Activated B cell treated with CpG ODN at 0.5 μM for 24 hours (primary cell): ENCODE measurements around the gene GTF2H1. TPM values are rescaled to one million over a fixed set of nuclear protein-coding genes. Genes with fewer than 3 reads are reported as not detected.

ENCODE experiments used
- ATAC-seq: fragments of 200-7000 bp; cut with Tn5 transposase; one replicate; pipeline ENCODE4 v1.10.0; 2021; ENCODE audit warnings: low read depth, mild to moderate bottlenecking, moderate library complexity
- CTCF ChIA-PET: fragments of 350-600 bp; sonication (Branson Sonifier 250); formaldehyde crosslinking; loops from one replicate; lab custom pipeline; 2021; ENCODE audit warnings: antibody characterized with exemption; lab: Charles Lee
- POLR2A ChIA-PET: fragments of 350-600 bp; sonication (Branson Sonifier 250); formaldehyde crosslinking; loops from one replicate; lab custom pipeline; 2021; ENCODE audit warnings: antibody characterized with exemption; lab: Charles Lee
- DNase-seq: peaks from one replicate; pipeline ENCODE4 v3.0.0; 2022
- H3K27ac Mint-ChIP-seq: one replicate; pipeline ENCODE4 v1.8.0; 2020; ENCODE audit warnings: mixed read lengths
- H3K27me3 Mint-ChIP-seq: one replicate; pipeline ENCODE4 v1.8.0; 2021; ENCODE audit warnings: mixed read lengths
- H3K36me3 Mint-ChIP-seq: one replicate; pipeline ENCODE4 v1.8.0; 2021; ENCODE audit warnings: low read depth, mixed read lengths
- H3K4me1 Mint-ChIP-seq: one replicate; pipeline ENCODE4 v1.8.0; 2021; ENCODE audit warnings: mixed read lengths
- H3K4me3 Mint-ChIP-seq: one replicate; pipeline ENCODE4 v1.8.0; 2020; ENCODE audit warnings: mild to moderate bottlenecking, mixed read lengths
- H3K9me3 Mint-ChIP-seq: one replicate; pipeline ENCODE4 v1.8.0; 2020; ENCODE audit warnings: mixed read lengths
- intact Hi-C: fragments of 100-400 bp; cut with micrococcal nuclease; formaldehyde crosslinking; loops from one replicate; pipeline ENCODE4 v1.15.1; 2024
- total RNA-seq: library from RNA; stranded (reverse); gene quantifications from 2 replicates; pipeline ENCODE4 v1.2.3, GENCODE V29; 2022
- TF ChIP-seq, protein P1 (sequence below): fragments of 200-600 bp; IDR thresholded peaks from one replicate; pipeline ENCODE4 v1.8.0; 2022; ENCODE audit warnings: antibody characterized with exemption, mild to moderate bottlenecking

The GTF2H1 gene
- total RNA-seq, 1 donor from 2014 or later = 71.5 TPM

DNA sequence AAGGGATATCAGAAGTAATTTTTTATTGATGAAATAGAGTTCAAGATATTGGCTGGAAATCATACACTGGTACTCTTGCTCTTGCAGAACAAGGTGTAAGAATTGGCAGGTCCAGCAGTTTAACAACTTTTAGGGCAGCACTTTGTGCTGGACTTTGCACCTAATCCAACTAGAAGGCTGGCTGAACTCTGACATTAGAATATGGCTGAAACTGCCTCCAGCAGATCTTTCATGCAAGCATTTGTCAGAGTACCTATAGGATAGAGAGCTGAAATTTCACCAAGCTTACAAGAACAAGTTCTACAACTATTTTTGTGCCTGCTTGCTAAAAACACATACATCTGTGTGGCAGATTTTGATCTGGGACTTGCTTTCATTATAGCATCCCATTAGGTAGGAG lies 17.6 kb upstream of the GTF2H1 start:
- no peak overlapping the region for H3K4me3 Mint-ChIP-seq
- intact Hi-C loops = no loop called here
- H3K27ac Mint-ChIP-seq = no peak overlapping the region
- TF ChIP-seq, protein P1, sequence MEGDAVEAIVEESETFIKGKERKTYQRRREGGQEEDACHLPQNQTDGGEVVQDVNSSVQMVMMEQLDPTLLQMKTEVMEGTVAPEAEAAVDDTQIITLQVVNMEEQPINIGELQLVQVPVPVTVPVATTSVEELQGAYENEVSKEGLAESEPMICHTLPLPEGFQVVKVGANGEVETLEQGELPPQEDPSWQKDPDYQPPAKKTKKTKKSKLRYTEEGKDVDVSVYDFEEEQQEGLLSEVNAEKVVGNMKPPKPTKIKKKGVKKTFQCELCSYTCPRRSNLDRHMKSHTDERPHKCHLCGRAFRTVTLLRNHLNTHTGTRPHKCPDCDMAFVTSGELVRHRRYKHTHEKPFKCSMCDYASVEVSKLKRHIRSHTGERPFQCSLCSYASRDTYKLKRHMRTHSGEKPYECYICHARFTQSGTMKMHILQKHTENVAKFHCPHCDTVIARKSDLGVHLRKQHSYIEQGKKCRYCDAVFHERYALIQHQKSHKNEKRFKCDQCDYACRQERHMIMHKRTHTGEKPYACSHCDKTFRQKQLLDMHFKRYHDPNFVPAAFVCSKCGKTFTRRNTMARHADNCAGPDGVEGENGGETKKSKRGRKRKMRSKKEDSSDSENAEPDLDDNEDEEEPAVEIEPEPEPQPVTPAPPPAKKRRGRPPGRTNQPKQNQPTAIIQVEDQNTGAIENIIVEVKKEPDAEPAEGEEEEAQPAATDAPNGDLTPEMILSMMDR = no peak
- peaks cover 88% of the 10 kb centered on the region for H3K36me3 Mint-ChIP-seq
- H3K27me3 Mint-ChIP-seq = no peaks in the 10 kb centered on the region
- no peaks in the 10 kb centered on the region for H3K9me3 Mint-ChIP-seq
- ChIA-PET CTCF (no interaction called here), POLR2A (no interaction called here)
- ATAC-seq = no peak
- peaks cover 1% of the 10 kb centered on the region for H3K4me1 Mint-ChIP-seq
- DNase-seq = no peak

DNA sequence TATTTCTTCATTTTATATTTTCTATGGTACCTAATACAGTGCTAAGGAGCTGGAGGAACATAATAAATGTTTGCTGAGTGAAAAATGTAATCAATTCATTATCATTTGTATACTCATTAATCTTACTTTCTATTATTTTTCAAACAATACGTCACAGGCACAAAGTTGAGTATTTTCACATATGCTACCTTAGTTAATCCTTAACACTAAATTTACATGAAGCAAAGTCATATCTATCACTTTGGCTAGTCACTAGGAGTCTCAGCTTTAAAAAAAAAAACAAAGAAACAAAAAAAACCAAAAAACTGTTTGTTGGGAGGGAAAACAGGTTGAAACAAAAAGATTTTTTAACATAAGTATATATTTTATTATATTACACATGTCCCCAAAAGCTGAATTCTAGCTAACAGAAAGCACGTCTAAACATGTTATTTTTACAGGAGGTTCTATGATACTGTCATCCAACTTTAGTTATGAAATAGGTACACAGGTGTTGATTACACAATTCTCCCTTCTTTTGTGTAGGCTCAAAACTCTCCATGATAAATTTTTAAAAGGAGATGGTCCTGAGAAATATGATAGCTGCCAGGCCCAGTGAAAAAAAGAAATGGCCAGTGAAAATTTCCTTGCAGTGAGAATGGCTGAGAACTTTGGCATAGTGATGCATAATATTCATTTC lies 14.8 kb upstream of the GTF2H1 start:
- CTCF ChIA-PET = no interaction called here
- no peaks in the 10 kb centered on the region for H3K27me3 Mint-ChIP-seq
- ATAC-seq (no peak), DNase-seq (no peak)
- H3K27ac Mint-ChIP-seq = no peak overlapping the region
- no peaks in the 10 kb centered on the region for H3K9me3 Mint-ChIP-seq
- intact Hi-C loops = no loop called here
- peaks cover 28% of the 10 kb centered on the region for H3K4me1 Mint-ChIP-seq
- TF ChIP-seq, protein P1 = no peak
- H3K36me3 Mint-ChIP-seq = peaks cover 83% of the 10 kb centered on the region
- POLR2A ChIA-PET = interaction anchor here (1.8 to 2.2 kb wide), 2 partner anchors 13 to 87 kb away, joined by 5 to 6 read pairs; partner anchors contain the start of gene LDHA
- no peak overlapping the region for H3K4me3 Mint-ChIP-seq

DNA sequence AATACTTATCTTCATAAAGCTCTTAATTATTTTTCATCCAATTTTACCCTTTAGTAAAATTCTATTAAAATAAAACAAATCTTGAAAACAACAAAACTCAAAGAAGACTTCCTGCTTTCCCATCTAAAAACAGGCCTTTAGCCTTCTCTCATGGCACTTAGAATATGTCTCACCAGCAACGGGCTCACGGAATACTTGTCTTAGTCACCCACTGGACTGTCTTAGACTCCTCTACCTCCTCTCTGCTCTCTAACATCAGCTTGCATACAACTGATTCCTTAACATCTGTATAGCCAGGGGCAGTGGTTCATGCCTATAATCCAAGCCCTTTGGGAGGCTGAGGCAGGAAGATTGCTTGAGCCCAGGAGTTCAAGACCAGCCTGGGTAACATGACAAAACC lies 14.1 kb upstream of the GTF2H1 start:
- TF ChIP-seq, protein P1 = no peak
- POLR2A ChIA-PET = interaction anchor here (0.6 to 2.2 kb wide), 4 partner anchors 13 to 98 kb away, joined by 3 to 6 read pairs (median 5); partner anchors contain the start of gene LDHA
- Mint-ChIP-seq H3K4me1 (peaks cover 33% of the 10 kb centered on the region), H3K9me3 (no peaks in the 10 kb centered on the region), H3K4me3 (no peak overlapping the region), H3K27ac (no peak overlapping the region), H3K27me3 (no peaks in the 10 kb centered on the region), H3K36me3 (peaks cover 83% of the 10 kb centered on the region)
- CTCF ChIA-PET = interaction anchor here (1.3 kb wide), 1 partner anchor 64 kb away, joined by 3 read pairs; no protein-coding TSS in a partner anchor
- ATAC-seq (no peak), DNase-seq (no peak)
- intact Hi-C loops = no loop called here

DNA sequence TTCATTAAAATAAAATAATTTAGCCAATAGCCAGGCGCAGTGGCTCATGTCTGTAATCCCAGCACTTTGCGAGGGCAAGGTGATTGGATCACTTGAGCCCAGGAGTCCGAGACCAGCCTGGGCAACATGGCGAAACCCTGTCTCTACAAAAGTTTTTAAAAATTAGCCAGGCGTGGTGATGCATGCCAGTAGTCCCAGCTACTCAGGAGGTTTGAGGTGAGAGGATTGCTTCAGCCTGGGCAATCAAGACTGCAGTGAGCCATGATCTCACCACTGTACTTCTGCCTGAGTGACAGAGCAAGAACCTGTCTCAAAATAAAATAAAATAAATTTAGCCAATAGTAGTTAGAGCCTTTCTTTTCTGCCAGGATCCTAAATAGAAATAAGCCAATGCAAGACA lies 12.7 kb upstream of the GTF2H1 start:
- DNase-seq (no peak), ATAC-seq (no peak)
- CTCF ChIA-PET = no interaction called here
- Mint-ChIP-seq H3K27me3 (no peaks in the 10 kb centered on the region), H3K27ac (peak overlapping the region; percentile 53), H3K4me1 (peaks cover 36% of the 10 kb centered on the region), H3K4me3 (no peak overlapping the region), H3K36me3 (peaks cover 77% of the 10 kb centered on the region), H3K9me3 (no peaks in the 10 kb centered on the region)
- intact Hi-C loops = no loop called here
- POLR2A ChIA-PET = interaction anchor here (2.0 to 4.7 kb wide), 2 partner anchors 13 to 27 kb away, joined by 13 to 47 read pairs; partner anchors contain the start of genes GTF2H1 and HPS5
- TF ChIP-seq, protein P1 = no peak

DNA sequence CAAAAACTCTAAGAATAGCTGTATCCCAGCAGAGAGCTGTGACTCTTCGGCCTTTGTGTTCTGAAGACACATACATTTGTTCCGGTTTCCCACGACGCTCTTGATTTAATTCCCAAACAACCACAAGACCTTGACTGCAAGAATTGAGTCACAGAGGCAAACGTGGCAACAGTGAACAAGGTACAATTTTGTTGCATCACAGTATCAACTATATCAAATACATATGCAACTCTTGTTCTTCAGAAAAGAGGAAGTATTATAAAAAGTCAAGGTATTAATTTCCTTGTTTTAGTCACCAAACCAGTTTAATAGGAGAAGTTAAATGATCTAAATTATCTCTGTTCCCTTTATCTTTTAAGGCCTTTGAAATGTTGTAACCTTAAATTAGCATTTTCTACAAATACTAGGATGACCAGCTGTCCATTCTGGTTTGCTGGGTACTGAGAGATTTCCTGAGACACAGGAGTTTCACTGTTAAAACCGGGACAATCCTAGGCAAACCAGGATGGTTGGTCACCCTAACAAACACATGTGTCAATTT lies 11.5 kb upstream of the GTF2H1 start:
- intact Hi-C loops = loop anchor here (1.0 kb wide), 3 partner anchors 11 to 29 kb away; partner anchors contain the start of genes GTF2H1 and HPS5
- Mint-ChIP-seq H3K4me1 (peaks cover 38% of the 10 kb centered on the region), H3K27ac (peak overlapping the region; percentile 76), H3K4me3 (peak overlapping the region; percentile 55), H3K36me3 (peaks cover 79% of the 10 kb centered on the region), H3K27me3 (no peaks in the 10 kb centered on the region), H3K9me3 (no peaks in the 10 kb centered on the region)
- ChIA-PET CTCF (no interaction called here), POLR2A (interaction anchor here (0.6 to 4.7 kb wide), 7 partner anchors 9 to 1467 kb away, joined by 3 to 47 read pairs (median 9); partner anchors contain the start of genes GTF2H1, HPS5 and LDHA)
- ATAC-seq (peak; percentile 83), DNase-seq (no peak)
- TF ChIP-seq, protein P1 = no peak
